Type B pancreatic cell (in vitro differentiated cells): Measurements from ENCODE around the gene ACSF3. TPM values are rescaled to one million over a fixed set of nuclear protein-coding genes. Genes with fewer than 3 reads are reported as not detected.

Experiments used
- DNase-seq: peaks from one replicate; pipeline ENCODE4 v3.0.0; 2021; ENCODE audit warnings: mixed read lengths; ENCODE audit not compliant: unreplicated experiment; ENCODE audit errors: extremely low spot score
- H3K27ac Mint-ChIP-seq: 2 replicates; pipeline ENCODE4 v1.8.0; 2021; ENCODE audit warnings: mild to moderate bottlenecking, mixed read lengths
- H3K27me3 Mint-ChIP-seq: 2 replicates; pipeline ENCODE4 v1.8.0; 2021; ENCODE audit warnings: mixed read lengths
- H3K36me3 Mint-ChIP-seq: 2 replicates; pipeline ENCODE4 v1.8.0; 2021; ENCODE audit warnings: mixed read lengths
- H3K4me1 Mint-ChIP-seq: one replicate; pipeline ENCODE4 v1.8.0; 2021; ENCODE audit warnings: mixed read lengths; ENCODE audit not compliant: unreplicated experiment
- H3K4me3 Mint-ChIP-seq: 2 replicates; pipeline ENCODE4 v1.8.0; 2021; ENCODE audit warnings: mild to moderate bottlenecking, mixed read lengths
- H3K9me3 Mint-ChIP-seq: 2 replicates; pipeline ENCODE4 v1.8.0; 2021; ENCODE audit warnings: mixed read lengths
- total RNA-seq: library from RNA; stranded (reverse); gene quantifications from 2 replicates; pipeline ENCODE4 v1.2.1, GENCODE V29; 2021; ENCODE audit warnings: low replicate concordance
- TF ChIP-seq, protein P1 (sequence below): fragments of 200-600 bp; sonication (generic); conservative IDR thresholded peaks from 2 replicates; pipeline ENCODE4 v1.5.0; 2021; ENCODE audit warnings: antibody characterized with exemption, mild to moderate bottlenecking

The ACSF3 gene
- total RNA-seq, 1 donor from 2014 or later = 29.0 TPM

DNA sequence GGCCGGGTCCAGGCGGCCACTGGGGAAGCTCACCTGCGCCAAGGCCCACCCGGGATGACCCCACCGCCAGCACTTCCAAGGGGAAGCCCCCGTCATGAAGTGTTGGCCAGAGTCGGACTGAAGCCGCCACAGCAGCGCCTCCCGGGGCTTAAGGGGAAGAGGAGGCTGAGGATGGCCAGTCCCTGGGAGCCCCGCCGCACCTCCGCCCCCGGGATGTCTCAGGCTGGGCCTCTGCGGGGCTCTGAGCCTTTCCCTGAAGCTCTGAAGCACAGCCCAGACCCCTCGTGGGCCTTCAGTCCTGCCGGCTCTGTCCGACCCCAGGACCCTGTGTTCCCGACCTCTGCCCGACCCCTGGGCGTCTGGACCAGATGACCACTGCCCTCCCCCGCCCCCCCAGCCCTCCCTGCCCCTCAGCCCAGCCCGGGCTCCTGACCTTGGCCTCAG lies 42.8 kb upstream of the ACSF3 start:
- Mint-ChIP-seq H3K36me3 (no peaks in the 10 kb centered on the region), H3K9me3 (peaks cover 3% of the 10 kb centered on the region), H3K27ac (no peak overlapping the region), H3K27me3 (peaks cover 15% of the 10 kb centered on the region), H3K4me1 (no peaks in the 10 kb centered on the region), H3K4me3 (no peak overlapping the region)
- no peak for DNase-seq
- TF ChIP-seq, protein P1, sequence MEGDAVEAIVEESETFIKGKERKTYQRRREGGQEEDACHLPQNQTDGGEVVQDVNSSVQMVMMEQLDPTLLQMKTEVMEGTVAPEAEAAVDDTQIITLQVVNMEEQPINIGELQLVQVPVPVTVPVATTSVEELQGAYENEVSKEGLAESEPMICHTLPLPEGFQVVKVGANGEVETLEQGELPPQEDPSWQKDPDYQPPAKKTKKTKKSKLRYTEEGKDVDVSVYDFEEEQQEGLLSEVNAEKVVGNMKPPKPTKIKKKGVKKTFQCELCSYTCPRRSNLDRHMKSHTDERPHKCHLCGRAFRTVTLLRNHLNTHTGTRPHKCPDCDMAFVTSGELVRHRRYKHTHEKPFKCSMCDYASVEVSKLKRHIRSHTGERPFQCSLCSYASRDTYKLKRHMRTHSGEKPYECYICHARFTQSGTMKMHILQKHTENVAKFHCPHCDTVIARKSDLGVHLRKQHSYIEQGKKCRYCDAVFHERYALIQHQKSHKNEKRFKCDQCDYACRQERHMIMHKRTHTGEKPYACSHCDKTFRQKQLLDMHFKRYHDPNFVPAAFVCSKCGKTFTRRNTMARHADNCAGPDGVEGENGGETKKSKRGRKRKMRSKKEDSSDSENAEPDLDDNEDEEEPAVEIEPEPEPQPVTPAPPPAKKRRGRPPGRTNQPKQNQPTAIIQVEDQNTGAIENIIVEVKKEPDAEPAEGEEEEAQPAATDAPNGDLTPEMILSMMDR = no peak

DNA sequence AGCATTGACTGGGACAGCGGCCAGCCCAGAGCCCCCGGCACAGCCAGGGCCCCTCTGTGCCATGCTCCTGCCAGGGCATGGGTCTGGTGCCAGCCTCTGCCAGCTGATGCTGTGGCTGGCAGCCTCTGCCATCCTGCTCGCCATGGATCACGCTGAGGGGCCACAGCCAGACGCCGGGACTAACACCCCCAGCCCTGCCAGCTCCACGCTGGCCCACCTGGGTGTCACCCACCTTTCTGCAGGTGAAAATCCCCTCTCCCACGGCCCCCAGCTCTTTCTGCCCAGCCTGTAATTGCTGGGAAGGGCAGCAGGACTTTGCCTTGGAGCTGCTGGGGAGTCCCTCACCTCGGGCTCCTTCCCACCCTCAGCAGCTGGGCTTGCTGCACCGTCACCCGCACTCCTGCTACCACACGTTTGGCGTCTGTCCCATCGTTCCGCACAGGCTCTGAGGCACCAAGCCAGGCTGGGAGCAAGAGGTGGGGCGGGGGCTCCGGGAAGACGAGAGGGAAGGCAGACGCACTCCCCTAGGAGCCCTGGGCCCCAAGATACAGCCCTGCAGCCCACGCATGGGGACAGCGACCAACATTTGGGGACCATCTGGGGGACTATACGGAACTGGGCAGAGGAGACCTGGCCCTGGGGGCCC lies 42.0 kb upstream of the ACSF3 start:
- no peak for DNase-seq
- no peak overlapping the region for H3K27ac Mint-ChIP-seq
- TF ChIP-seq, protein P1 = no peak
- no peaks in the 10 kb centered on the region for H3K4me1 Mint-ChIP-seq
- H3K4me3 Mint-ChIP-seq = no peak overlapping the region
- H3K9me3 Mint-ChIP-seq = no peaks in the 10 kb centered on the region
- no peaks in the 10 kb centered on the region for H3K36me3 Mint-ChIP-seq
- H3K27me3 Mint-ChIP-seq = peaks cover 8% of the 10 kb centered on the region

DNA sequence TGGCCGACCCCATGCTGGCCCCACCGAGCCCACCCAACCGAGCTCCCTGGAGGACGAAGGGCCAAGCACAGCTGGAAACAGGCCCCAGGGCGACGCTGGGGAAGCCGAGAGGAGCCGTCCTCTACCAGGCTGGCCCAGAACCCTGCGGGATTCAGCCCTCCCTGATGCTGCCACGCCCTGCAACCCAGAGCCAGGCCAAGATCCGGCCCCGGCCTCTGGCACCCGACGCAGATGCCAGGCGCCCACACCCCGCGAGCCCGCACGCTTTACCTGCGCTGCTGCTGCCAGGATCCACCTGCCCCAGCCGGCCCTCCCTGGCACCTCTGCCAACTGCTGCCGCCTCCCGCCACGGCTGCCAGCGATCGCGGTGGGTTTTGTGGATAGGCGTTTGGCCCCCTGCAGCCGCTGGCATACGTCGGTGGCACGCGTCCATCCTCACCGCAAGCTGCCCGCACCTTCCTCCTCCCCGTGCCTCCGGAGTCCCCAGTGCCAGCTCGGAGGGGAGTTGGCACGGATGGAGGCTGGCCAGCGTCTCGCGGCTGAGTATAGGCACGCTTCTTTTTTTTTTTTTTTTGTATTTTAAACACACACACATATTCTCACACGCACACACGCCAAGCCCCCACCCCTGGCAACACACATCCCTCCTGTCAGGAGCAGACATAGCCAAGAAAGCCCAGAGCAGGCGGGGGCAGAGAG lies 41.3 kb upstream of the ACSF3 start:
- Mint-ChIP-seq H3K27me3 (peaks cover 2% of the 10 kb centered on the region), H3K36me3 (no peaks in the 10 kb centered on the region), H3K4me3 (no peak overlapping the region), H3K27ac (no peak overlapping the region), H3K9me3 (no peaks in the 10 kb centered on the region), H3K4me1 (no peaks in the 10 kb centered on the region)
- TF ChIP-seq, protein P1 = no peak
- DNase-seq = no peak

DNA sequence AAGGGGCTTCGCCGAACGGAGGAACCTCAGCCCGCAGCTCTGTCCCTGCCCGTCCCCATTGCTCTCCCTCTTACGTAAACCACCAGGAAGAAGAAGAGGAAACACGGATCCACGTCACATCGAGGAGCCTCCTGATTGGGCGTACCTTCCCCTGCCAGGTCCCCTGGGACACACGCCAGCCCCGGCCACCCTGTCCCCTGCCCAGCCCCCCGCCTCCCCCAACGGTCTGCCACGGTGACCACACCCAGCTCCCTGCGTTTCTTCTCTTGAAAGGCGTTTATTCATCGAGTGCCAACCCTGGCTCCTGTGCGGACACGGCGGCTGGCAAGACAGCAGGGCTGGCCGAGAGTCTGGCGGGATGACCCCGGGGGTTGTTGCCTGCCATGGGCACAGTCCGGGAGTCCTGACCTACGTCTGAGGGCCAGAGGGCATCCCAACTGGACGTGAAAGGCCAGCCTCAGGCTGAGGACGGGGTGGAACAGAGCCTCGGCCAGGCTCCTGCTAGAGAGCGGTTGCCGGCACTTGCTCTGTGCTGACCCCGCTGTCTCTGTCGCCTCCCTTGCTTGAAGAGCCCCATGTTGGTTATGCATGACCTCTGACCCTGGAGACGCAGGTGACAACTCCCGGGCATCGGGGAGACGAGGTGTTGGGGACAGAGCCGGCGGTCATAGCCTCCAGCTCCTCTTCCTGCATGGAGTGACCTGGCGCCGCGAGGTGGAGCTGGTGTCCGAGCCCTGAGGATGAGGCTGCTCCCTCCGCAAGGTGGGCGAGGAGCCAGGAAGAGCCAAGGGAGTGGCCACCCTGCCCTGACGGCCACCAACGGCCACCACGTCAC lies 40.5 kb upstream of the ACSF3 start:
- no peaks in the 10 kb centered on the region for H3K4me1 Mint-ChIP-seq
- H3K4me3 Mint-ChIP-seq = no peak overlapping the region
- H3K9me3 Mint-ChIP-seq = no peaks in the 10 kb centered on the region
- H3K36me3 Mint-ChIP-seq = no peaks in the 10 kb centered on the region
- no peaks in the 10 kb centered on the region for H3K27me3 Mint-ChIP-seq
- no peak overlapping the region for H3K27ac Mint-ChIP-seq
- no peak for DNase-seq
- TF ChIP-seq, protein P1 = no peak

DNA sequence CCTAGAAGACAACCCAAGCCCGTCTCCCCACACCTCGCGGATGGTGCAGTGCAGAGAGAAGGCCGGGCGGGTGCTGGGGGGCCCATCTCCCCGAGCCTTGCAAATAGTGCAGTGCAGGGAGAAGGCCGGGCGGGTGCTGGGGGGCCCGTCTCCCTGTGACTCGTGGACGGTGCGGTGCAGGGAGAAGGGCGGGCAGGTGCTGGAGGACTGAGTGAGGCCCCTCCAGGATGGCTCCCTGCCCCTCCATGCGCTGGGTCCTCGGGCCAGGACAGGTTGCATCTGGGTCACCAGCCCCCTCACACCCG lies 40.0 kb upstream of the ACSF3 start:
- no peaks in the 10 kb centered on the region for H3K4me1 Mint-ChIP-seq
- H3K36me3 Mint-ChIP-seq = no peaks in the 10 kb centered on the region
- H3K4me3 Mint-ChIP-seq = no peak overlapping the region
- TF ChIP-seq, protein P1 = no peak
- H3K9me3 Mint-ChIP-seq = no peaks in the 10 kb centered on the region
- no peaks in the 10 kb centered on the region for H3K27me3 Mint-ChIP-seq
- DNase-seq = no peak
- no peak overlapping the region for H3K27ac Mint-ChIP-seq
